ENCODE data around the gene XRCC1.

XRCC1 gene

DNA sequence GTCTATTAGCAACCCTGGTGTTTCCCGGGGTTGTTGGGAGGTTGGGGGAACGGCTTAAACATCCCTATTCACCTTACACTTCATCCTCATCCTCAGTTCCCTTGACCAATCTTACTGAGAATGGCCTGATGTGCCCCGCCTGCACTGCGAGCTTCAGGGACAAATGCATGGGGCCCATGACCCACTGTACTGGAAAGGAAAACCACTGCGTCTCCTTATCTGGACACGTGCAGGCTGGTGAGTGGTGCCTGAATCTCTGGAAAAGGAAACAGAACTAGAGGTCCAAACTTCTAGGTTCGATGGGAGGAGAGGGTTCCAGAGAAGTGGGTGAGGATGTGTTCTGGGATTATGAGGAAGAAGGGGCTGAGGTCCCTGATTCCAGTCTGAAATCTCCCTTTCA lies 6.1 kb upstream of the XRCC1 start:
- POLR2A ChIA-PET, result no interaction called here
- TF ChIP-seq, protein P1, sequence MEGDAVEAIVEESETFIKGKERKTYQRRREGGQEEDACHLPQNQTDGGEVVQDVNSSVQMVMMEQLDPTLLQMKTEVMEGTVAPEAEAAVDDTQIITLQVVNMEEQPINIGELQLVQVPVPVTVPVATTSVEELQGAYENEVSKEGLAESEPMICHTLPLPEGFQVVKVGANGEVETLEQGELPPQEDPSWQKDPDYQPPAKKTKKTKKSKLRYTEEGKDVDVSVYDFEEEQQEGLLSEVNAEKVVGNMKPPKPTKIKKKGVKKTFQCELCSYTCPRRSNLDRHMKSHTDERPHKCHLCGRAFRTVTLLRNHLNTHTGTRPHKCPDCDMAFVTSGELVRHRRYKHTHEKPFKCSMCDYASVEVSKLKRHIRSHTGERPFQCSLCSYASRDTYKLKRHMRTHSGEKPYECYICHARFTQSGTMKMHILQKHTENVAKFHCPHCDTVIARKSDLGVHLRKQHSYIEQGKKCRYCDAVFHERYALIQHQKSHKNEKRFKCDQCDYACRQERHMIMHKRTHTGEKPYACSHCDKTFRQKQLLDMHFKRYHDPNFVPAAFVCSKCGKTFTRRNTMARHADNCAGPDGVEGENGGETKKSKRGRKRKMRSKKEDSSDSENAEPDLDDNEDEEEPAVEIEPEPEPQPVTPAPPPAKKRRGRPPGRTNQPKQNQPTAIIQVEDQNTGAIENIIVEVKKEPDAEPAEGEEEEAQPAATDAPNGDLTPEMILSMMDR (IDR thresholded peaks at IDR 0.05; ENCODE audit: control extremely low read depth, extremely low read depth, low read depth, missing control alignments), result no peak
- DNase-seq (ENCODE audit: extremely low spot score), result no peak
- CTCF ChIA-PET, result interaction anchor here (2.2 to 3.7 kb wide), 2 partner anchors 13 to 27 kb away, joined by 4 to 23 read pairs; no protein-coding TSS in a partner anchor

DNA sequence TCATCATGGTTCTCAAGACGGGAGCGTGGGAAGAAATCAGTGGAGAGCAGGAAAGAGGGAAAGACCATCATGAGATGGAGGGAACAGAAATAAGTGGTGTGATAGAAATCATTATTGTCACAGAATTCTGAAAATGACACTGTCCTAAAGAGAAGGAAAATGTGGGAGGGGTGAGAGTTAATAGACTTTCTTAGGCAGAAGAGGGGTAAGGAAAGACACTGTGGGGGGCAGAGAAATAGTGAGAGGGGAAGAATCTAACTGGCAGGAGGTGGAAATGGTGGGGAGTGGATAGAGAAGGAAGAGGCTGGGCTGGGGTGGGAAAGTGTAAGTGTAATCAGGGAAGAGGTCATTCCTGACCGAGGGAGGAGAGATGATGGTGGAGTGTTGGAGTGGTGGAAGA lies 3.5 kb upstream of the XRCC1 start:
- TF ChIP-seq, protein P1 (IDR thresholded peaks at IDR 0.05; ENCODE audit: control extremely low read depth, extremely low read depth, low read depth, missing control alignments), result no peak
- POLR2A ChIA-PET, result no interaction called here
- DNase-seq (ENCODE audit: extremely low spot score), result no peak
- CTCF ChIA-PET, result interaction anchor here (1.2 to 10.4 kb wide), 3 partner anchors 16 to 22 kb away, joined by 7 to 97 read pairs (median 7); no protein-coding TSS in a partner anchor

DNA sequence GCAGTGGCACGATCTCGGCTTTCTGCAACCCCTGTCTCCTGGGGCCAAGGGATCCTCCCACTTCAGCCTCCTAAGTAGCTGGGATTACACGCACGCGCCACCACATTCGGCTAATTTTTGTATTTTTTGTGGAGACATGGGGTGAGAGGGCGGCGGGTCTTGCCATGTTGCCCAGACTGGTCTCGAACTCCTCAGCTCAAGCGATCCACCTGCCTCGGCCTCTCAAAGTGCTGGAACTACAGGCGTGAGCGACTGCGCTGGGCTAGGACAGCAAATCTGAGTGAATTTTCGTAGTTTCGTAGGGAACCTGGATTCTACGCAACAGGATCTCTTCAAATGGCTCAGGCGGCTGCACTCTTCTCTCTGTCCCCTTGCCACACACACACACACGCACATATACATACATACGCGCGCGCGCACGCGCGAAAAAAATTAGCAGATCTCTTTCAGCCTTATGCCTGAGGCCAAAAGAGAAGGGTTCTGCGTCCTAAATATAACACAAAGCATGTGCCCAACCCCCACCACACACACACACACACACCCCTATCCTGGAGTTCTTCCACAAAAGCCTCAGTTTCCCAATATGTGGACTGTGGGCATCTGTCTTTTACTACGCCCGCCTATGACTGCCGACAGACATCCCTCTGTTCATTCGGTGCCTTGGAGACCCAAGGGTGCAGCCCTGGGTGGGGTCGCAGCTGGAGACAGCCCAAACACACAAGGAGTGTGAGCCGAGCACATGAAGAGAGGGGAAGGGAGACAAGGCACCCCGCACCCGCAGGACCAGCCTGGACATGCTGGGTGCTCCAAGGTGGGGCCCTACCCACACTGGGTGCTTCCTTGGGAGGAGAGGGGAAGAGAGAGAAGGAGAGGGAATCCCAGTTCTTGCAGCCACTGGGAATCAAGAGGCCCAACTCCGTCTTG lies 890 bp upstream of the XRCC1 start:
- ChIA-PET CTCF (interaction anchor here (1.4 to 10.4 kb wide), 2 partner anchors 19 to 47 kb away, joined by 3 to 97 read pairs; no protein-coding TSS in a partner anchor), POLR2A (interaction anchor here (0.6 to 0.8 kb wide), 2 partner anchors 18 to 97 kb away, joined by 3 to 6 read pairs; no protein-coding TSS in a partner anchor)
- TF ChIP-seq, protein P1 (IDR thresholded peaks at IDR 0.05; ENCODE audit: control extremely low read depth, extremely low read depth, low read depth, missing control alignments), result no peak
- DNase-seq (ENCODE audit: extremely low spot score), result no peak

DNA sequence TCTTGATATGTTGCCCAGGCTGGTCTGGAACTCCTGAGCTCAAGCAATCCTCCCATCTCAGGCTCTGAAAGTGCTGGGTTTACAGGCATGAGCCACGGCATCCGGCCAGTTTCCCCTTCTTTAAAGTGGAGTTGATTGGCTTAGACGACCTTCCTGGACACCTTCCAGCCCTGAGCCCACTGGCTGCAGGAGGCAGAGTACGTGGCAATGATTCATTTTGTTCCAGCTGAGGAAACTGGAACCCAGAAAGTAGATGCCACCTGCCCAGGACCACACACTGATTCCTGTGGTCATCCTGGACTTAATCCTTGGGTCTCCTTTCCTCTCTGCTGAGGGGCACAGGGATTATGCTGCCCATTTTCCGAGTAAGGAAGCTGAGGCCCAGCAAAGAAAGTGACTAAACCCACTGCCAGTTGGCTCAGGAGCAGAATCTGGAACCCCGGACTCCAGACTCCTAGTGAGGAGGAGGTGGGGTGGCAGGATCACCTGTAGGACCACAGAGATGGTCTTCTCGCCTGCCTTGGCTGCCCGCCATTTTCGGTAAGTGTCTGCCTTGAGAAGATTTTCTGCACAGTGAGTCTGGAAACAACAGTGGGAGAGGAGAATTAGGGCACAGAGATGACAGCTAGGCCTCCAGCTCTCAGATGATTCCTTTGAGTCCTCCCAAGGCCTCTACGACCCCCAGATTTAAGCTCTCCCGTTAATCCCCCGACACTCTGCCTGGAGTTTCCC lies 737 bp downstream of the XRCC1 start:
- TF ChIP-seq, protein P1 (IDR thresholded peaks at IDR 0.05; ENCODE audit: control extremely low read depth, extremely low read depth, low read depth, missing control alignments), result no peak
- no peak for DNase-seq (ENCODE audit: extremely low spot score)
- ChIA-PET CTCF (interaction anchor here (1.3 to 10.4 kb wide), 5 partner anchors 10 to 39 kb away, joined by 5 to 97 read pairs (median 6); no protein-coding TSS in a partner anchor), POLR2A (no interaction called here)

DNA sequence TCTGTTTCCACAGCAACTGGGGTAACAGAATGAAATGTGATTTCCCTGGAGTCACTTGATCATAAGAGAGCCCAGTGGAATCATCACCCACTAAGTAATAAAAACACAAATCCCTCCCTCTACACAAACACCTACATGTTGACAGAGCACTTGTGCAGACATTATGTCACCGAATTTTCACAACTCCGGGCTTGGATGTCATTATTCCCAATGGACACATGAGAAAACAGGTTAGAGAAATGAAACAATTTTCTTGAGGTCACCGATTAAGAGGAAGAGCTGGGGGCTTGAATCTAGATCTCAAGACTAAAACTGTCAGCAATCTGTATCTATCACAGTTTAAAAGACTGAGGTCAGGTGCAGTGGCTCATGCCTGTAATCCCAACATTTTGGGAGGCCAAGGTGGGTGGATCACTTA lies 3.1 kb downstream of the XRCC1 start:
- TF ChIP-seq, protein P1 (IDR thresholded peaks at IDR 0.05; ENCODE audit: control extremely low read depth, extremely low read depth, low read depth, missing control alignments), result no peak
- DNase-seq (ENCODE audit: extremely low spot score), result no peak
- ChIA-PET CTCF (interaction anchor here (1.3 to 10.4 kb wide), 3 partner anchors 15 to 30 kb away, joined by 3 to 97 read pairs (median 9); partner anchors contain the start of gene IRGQ), POLR2A (no interaction called here)

DNA sequence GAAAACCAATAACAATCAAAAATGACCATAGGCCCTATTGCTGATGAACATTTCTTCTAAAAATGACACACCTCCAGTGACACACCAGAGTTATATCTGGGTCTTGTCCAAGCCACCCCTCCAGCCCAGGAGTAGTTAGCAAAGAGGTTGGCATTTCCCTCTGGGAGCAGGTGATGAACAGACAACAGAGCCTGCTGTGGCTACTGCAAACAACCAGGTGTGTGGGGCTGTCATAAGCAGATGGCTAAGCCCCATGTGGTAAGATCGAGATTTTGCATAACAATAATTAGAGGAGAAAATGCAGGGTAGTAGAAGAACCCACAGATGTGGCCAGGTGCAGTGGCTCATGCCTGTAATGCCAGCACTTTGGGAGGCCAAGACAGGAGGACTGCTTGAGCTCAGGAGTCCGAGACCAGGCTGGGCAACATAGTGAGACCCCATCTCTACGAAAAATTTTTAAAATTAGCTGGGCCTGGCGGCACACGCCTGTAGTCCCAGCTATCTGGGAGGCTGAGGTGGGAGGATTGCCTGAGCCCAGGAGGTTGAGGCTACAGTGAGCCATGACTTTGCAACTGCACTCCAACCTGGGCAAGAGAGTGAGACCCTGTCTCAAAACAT lies 5.0 kb downstream of the XRCC1 start:
- ChIA-PET CTCF (interaction anchor here (1.3 to 10.4 kb wide), 3 partner anchors 13 to 35 kb away, joined by 4 to 97 read pairs (median 9); partner anchors contain the start of gene IRGQ), POLR2A (no interaction called here)
- DNase-seq (ENCODE audit: extremely low spot score), result no peak
- TF ChIP-seq, protein P1 (IDR thresholded peaks at IDR 0.05; ENCODE audit: control extremely low read depth, extremely low read depth, low read depth, missing control alignments), result no peak
